Ishikawa (cell line): ENCODE measurements around the gene PREX1.

Experiments used
- CEBPB ChIP-seq: IDR thresholded peaks from 2 replicates; pipeline ENCODE4 v1.6.1; 2012
- CREB1 ChIP-seq: IDR thresholded peaks from 2 replicates; pipeline ENCODE4 v1.6.1; 2012; ENCODE audit warnings: low read depth
- EGR1 ChIP-seq: IDR thresholded peaks from 2 replicates; pipeline ENCODE4 v1.6.1; 2012
- EP300 ChIP-seq: IDR thresholded peaks from 2 replicates; pipeline ENCODE4 v1.6.1; 2012; ENCODE audit warnings: borderline replicate concordance
- FOXM1 ChIP-seq: IDR thresholded peaks from 2 replicates; pipeline ENCODE4 v1.6.1; 2012; ENCODE audit warnings: low read depth, borderline replicate concordance
- NFIC ChIP-seq: IDR thresholded peaks from 2 replicates; pipeline ENCODE4 v1.6.1; 2012
- RAD21 ChIP-seq: IDR thresholded peaks from 2 replicates; pipeline ENCODE4 v1.6.1; 2012; ENCODE audit warnings: low read depth
- TAF1 ChIP-seq: IDR thresholded peaks from 2 replicates; pipeline ENCODE4 v1.6.1; 2012; ENCODE audit warnings: low read depth, mild to moderate bottlenecking
- TCF12 ChIP-seq: IDR thresholded peaks from 2 replicates; pipeline ENCODE4 v1.6.1; 2012; ENCODE audit warnings: low read depth
- TEAD4 ChIP-seq: IDR thresholded peaks from 2 replicates; pipeline ENCODE4 v1.6.1; 2012
- YY1 ChIP-seq: IDR thresholded peaks from 2 replicates; pipeline ENCODE4 v1.6.1; 2012; ENCODE audit warnings: low read depth
- ZBTB7A ChIP-seq: IDR thresholded peaks from 2 replicates; pipeline ENCODE4 v1.6.1; 2012; ENCODE audit warnings: low read depth
- TF ChIP-seq, protein P1 (sequence below): IDR thresholded peaks from 2 replicates; pipeline ENCODE4 v1.6.1; 2012
- TF ChIP-seq, protein P2 (sequence below): IDR thresholded peaks from 2 replicates; pipeline ENCODE4 v1.6.1; 2012
- TF ChIP-seq, protein P3 (sequence below): IDR thresholded peaks from 2 replicates; pipeline ENCODE4 v1.6.1; 2012; ENCODE audit warnings: low read depth, mild to moderate bottlenecking

Gene PREX1

DNA sequence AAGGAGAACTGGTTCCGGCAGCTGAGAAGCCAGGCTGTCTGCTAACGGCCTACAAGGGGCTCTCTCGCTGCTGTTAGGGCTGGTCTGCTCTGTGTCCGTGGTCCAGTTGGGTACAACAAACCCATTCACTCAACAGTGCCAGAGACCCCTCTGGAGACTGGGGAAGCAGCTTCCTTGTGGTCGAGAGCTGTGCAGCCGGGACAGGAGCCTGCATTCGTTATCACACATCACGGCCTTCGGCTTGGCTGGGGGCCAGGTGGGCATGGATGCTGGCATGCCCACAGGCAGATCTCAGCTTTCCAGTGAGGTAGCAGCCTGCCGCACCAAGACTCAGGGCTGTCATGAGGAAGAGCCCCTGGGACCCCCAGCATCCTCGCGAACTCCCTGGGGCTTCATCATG lies 124.7 kb downstream of the PREX1 start:
- no peak for TF ChIP-seq NFIC
- no peak for TF ChIP-seq TEAD4
- TF ChIP-seq, protein P1, sequence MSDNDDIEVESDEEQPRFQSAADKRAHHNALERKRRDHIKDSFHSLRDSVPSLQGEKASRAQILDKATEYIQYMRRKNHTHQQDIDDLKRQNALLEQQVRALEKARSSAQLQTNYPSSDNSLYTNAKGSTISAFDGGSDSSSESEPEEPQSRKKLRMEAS: no peak
- TF ChIP-seq FOXM1: no peak
- TF ChIP-seq, protein P2, sequence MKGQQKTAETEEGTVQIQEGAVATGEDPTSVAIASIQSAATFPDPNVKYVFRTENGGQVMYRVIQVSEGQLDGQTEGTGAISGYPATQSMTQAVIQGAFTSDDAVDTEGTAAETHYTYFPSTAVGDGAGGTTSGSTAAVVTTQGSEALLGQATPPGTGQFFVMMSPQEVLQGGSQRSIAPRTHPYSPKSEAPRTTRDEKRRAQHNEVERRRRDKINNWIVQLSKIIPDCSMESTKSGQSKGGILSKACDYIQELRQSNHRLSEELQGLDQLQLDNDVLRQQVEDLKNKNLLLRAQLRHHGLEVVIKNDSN: no peak
- no peak for TF ChIP-seq EP300
- TF ChIP-seq YY1: no peak

DNA sequence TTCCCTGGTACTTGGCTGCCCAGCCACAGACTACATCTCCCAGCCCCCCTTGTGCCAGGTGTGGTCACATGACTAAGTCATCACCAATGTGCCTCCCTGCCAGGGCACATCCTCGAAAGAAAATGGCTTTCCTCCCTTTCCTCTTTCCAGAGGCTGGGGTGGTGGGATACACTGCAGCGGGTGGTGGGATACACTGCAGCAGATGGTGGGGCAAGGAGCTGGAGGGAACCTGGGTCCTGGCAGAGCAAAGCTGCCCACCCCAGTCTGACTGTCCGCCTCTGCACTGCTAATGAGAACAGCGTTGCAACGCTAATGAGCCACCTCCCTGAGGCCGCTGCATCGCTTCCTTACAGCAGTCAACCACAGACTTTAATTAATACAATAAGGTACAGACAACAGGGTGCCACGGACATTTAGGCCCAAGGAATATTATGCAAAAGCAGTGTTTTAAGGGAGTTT lies 125.3 kb downstream of the PREX1 start:
- TF ChIP-seq, protein P2: peak; percentile 86
- TF ChIP-seq EP300: no peak

DNA sequence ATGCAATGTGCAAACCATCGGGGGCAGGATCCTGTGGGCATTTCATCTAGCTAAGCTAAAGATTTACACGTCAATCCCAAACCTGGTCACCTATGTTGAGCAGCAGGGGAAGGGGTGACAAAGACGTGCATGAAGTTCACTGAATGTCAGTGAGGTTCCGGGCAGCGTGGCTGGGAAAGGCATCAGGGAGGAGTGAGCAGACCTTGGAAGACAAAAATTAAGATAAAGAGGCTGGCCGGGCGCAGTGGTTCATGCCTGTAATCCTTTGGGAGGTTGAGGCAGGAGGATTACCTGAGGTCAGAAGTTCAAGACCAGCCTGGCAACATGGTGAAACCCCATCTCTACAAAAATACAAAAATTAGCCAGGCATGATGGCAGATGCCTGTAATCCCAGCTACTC lies 126.1 kb downstream of the PREX1 start:
- no peak for TF ChIP-seq TCF12
- TF ChIP-seq, protein P2: no peak
- TF ChIP-seq EP300: no peak
- no peak for TF ChIP-seq YY1
- no peak for TF ChIP-seq CREB1
- no peak for TF ChIP-seq EGR1
- no peak for TF ChIP-seq FOXM1
- TF ChIP-seq CEBPB: no peak
- TF ChIP-seq TAF1: no peak
- no peak for TF ChIP-seq ZBTB7A
- no peak for TF ChIP-seq TEAD4
- TF ChIP-seq, protein P1: no peak
- TF ChIP-seq NFIC: no peak
- TF ChIP-seq, protein P3, sequence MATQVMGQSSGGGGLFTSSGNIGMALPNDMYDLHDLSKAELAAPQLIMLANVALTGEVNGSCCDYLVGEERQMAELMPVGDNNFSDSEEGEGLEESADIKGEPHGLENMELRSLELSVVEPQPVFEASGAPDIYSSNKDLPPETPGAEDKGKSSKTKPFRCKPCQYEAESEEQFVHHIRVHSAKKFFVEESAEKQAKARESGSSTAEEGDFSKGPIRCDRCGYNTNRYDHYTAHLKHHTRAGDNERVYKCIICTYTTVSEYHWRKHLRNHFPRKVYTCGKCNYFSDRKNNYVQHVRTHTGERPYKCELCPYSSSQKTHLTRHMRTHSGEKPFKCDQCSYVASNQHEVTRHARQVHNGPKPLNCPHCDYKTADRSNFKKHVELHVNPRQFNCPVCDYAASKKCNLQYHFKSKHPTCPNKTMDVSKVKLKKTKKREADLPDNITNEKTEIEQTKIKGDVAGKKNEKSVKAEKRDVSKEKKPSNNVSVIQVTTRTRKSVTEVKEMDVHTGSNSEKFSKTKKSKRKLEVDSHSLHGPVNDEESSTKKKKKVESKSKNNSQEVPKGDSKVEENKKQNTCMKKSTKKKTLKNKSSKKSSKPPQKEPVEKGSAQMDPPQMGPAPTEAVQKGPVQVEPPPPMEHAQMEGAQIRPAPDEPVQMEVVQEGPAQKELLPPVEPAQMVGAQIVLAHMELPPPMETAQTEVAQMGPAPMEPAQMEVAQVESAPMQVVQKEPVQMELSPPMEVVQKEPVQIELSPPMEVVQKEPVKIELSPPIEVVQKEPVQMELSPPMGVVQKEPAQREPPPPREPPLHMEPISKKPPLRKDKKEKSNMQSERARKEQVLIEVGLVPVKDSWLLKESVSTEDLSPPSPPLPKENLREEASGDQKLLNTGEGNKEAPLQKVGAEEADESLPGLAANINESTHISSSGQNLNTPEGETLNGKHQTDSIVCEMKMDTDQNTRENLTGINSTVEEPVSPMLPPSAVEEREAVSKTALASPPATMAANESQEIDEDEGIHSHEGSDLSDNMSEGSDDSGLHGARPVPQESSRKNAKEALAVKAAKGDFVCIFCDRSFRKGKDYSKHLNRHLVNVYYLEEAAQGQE: no peak

DNA sequence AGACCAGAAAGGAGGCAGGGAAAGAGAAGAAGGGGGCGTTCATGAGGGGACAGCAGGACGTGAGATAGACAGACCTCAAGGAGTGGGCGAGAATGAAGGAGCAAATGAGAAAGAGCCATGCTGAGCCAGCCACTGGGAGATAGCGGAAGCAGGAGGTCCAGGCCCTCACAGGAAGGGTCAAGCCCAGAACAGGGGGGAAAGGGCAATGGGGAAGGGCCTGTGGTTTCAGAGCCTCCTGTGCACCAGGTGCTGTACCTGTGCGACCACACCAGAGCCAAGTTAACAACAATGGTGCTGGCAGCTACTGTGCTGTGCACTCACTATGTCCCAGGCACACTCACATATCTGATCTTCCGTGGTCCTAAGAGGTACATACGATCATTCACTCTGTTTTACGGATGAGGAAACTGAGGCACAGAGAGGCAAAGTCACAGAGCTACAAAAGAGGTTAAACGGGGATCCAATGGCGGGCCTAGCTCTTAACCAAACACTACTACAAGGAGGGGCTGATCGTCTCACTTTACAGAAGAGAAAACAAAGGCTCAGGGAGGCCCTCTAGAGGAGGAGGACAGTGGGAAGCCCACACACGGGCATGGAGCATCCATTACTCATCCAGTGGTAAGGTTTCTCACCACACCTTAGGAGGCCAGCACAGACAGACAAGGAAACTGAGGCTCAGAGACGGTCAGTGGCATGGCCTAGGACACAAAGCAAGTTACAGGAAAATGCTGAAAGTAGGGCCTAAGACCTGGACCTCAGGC lies 129.1 kb downstream of the PREX1 start:
- peak; percentile 44; the same call in 1 of the 2 replicates for TF ChIP-seq RAD21
- TF ChIP-seq CEBPB: no peak

DNA sequence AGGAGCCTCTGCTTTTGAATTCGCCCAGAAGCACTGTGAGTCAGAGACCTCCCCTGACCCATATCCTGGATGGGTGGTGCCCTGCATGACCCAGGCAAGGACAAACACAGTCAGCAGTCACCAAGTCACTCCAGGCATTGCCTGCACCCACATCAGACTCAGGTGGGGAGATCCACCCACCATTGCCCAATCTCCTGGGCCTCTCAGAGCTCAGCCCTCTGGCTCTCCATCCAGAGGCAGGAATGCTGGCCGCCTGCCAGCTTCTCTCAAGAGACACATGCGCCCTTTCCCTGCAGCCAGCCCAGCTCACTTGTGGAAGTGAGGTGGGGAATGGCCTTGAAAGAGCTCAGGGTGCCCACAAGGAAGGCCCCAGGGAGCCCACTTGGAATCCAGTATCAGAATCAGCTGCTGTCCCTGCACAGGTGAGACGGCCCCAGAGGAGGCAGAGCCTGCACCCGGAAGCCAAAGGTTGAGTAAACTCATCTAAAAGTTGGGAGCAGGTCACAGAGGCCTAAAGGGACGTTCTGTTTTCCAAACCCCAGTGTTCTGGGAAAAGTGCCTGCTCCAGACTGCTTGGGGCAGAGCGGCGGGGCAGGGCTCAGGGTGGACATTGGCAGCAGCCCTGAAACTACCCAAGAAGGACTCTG lies 129.8 kb downstream of the PREX1 start:
- TF ChIP-seq CEBPB: peak; percentile 93
- TF ChIP-seq TAF1: no peak
- peak; percentile 32; the same call in 1 of the 2 replicates for TF ChIP-seq TEAD4
- TF ChIP-seq NFIC: peak; percentile 84
- no peak for TF ChIP-seq CREB1

DNA sequence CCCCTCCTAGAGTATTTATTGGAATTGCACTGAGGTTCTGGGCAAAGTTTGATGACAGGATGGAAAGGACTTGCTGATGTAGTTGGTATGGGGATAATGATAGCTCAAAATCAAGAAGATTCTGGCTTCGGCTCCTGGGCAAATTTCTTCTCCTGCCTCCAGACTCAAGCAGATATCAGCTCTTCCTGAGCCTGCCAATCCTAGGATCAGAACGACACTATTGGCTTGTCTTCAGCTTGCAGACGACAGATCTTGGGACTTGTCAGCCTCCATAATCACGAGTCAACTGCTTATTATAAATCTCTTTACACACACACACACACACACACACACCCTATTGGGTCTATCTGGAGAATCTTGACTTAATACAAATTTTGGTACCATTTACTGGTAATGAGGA lies 131.1 kb downstream of the PREX1 start:
- no peak for TF ChIP-seq NFIC
- no peak for TF ChIP-seq YY1
- TF ChIP-seq, protein P3: no peak
- TF ChIP-seq RAD21: no peak
- no peak for TF ChIP-seq CEBPB
- no peak for TF ChIP-seq TCF12
- no peak for TF ChIP-seq FOXM1
- TF ChIP-seq TEAD4: no peak
- no peak for TF ChIP-seq EP300
- no peak for TF ChIP-seq TAF1
- TF ChIP-seq, protein P2: no peak
- no peak for TF ChIP-seq CREB1
- no peak for TF ChIP-seq EGR1
- TF ChIP-seq ZBTB7A: no peak
- TF ChIP-seq, protein P1: no peak
